Mucosa of descending colon (tissue), 3 donors: Measurements from ENCODE around the gene TNIP2. TPM values are rescaled to one million over a fixed set of nuclear protein-coding genes. Genes with fewer than 3 reads are reported as not detected.

ENCODE experiments used
- ATAC-seq: fragments of 200-7000 bp; cut with Tn5 transposase; one replicate; pipeline ENCODE4 v1.9.1; 2020; ENCODE audit warnings: mild to moderate bottlenecking, moderate library complexity
- DNase-seq, 3 donors: peaks; one replicate each; pipeline ENCODE4 v3.0.0-alpha.2; 2020
- H3K36me3 ChIP-seq: fragments of 200-600 bp; one replicate; pipeline ENCODE4 v1.8.0; 2021; ENCODE audit warnings: low read depth, mild to moderate bottlenecking
- H3K4me1 ChIP-seq: fragments of 200-600 bp; one replicate; pipeline ENCODE4 v1.8.0; 2021; ENCODE audit warnings: low read depth, mild to moderate bottlenecking
- H3K4me3 ChIP-seq: fragments of 200-600 bp; one replicate; pipeline ENCODE4 v1.8.0; 2021; ENCODE audit warnings: mild to moderate bottlenecking
- H3K9me3 ChIP-seq: fragments of 200-600 bp; one replicate; pipeline ENCODE4 v1.8.0; 2021; ENCODE audit warnings: mild to moderate bottlenecking
- CTCF ChIP-seq: fragments of 200-600 bp; IDR thresholded peaks from one replicate; pipeline ENCODE4 v1.8.0; 2022; ENCODE audit warnings: antibody characterized with exemption, mild to moderate bottlenecking
- intact Hi-C, 2 donors: fragments of 100-400 bp; cut with DNase I in 1 of 2; cut with micrococcal nuclease in 1 of 2; formaldehyde crosslinking; loops; one replicate each; pipeline versions ENCODE4 v1.11.0 to v1.11.1; 2022; cut with DNase I, micrococcal nuclease
- total RNA-seq, 3 donors: library from RNA; stranded (reverse); fragmentation: NEBNext Ultra II Directional in 2 of 3; extraction: Animal tissue kit (Norgen Biotek cat#: 25700) in 2 of 3; gene quantifications; one replicate each; pipeline versions ENCODE4 v1.2.1 to v1.2.4, GENCODE V29; 2021 to 2023
- donor health status: DM: no; HTN: no; CAD: no; lungs with moderate emphysema.
- donor health status: DM: no; HTN: no; CAD: no.
- donor health status: DM: no; HTN: yes; CAD: no.

TNIP2 gene
- total RNA-seq, 3 donors from 2014 or later: 50.3 to 51.5 (median 51.2) TPM

DNA sequence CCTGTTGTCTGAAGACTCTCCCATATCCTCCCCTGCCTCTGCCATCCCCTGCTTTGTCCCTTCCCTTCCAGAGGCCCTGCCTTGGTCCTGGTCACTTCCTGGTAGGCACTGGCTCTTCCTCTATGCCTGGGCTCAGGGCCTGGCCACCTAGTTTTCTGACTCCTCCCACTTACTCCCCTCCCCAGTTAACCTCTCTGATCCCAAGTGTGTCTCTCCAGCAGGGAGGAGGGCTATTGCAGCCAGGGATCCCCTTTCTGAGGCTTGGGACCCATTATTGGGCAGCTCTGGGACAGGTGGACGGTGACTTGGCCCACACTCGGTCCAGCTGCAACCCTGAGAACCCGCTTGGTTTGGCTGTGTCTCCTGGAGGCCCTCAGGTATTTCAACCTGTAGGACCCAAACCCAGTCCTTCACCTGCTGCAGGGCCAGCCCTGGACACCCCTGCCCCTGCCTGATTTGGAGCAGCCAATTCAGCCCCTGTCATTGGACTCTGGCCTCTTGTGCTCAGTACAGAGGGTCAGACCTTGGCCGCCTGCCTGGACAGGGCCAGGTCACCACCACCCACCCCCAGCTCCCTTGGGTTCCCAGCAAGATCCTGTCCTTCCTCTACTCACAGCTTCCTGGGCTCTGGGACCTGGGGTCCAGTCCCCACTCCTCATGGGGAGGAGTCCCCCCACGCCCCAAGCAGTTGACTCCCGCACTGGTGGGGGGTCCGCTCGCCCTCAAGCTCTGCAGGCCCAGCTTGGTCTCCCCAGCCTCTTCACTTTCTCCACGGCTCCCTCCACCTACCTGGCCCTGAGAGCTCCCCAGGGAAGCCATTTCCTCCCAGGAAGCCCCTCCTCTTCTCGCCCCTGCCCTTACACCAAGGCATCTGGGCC is 35.6 kb upstream of the TNIP2 start:
- Histone ChIP-seq H3K9me3 (no peaks in the 10 kb centered on the region), H3K36me3 (no peaks in the 10 kb centered on the region), H3K4me3 (no peak overlapping the region), H3K4me1 (peaks cover 45% of the 10 kb centered on the region)
- DNase-seq: peak; percentile 31 to 57 (median 49)
- intact Hi-C loops: no loop called here
- no peak for TF ChIP-seq CTCF
- peak; percentile 7 for ATAC-seq

DNA sequence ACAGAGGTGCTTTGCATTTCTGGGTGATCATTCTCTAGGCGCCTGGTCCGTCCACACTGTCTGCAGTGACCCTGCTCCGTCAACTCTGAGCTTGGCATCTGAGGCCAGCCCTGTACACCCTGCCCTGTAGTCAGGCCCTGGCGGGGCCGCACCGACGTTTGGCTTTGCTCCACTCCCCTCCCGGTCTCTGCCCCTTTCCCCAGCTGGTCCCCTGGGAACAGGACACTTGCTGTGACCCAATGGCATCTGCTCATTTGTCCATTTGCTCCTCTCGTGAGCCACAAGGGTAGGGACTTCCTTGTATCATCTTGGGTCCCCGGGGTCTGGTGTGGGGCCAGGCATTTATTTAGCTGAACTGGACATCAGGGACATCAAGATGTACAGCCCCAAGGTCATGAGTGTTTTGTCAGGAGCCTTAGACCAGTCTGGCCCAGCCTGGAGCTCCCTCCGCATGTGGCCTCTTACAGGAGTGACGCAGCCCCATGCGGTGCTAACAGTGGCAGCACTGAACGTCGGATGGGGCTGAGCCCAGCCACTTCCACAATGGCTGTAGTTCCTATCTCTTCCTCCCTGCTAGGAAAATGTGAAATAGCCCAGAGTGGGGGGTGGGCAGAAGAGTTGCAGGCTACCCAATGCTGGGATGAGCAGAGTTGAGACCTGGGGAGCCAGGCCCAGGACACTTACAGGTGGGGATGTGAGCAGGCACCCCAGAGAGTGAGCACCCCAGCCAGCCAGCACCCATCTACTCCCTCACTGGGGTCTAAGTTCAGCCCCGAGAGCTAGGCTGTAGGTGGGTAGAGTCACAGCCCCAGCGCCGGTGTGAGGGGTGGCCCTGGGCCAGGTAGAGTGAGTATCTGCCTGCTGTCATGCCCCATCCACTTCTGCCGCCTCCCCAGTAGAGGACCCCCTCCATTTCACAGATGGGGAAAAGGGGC is 34.7 kb upstream of the TNIP2 start:
- intact Hi-C loops: no loop called here
- TF ChIP-seq CTCF: no peak
- H3K9me3 ChIP-seq: no peaks in the 10 kb centered on the region
- no peak overlapping the region for H3K4me3 ChIP-seq
- DNase-seq (peak in 1 of 3 donors; percentile 23), ATAC-seq (no peak)
- peaks cover 41% of the 10 kb centered on the region for H3K4me1 ChIP-seq
- H3K36me3 ChIP-seq: no peaks in the 10 kb centered on the region

GRCh38 chr4:2789793-2790582 is 33.9 kb upstream of the TNIP2 start:
- no peak for TF ChIP-seq CTCF
- Histone ChIP-seq H3K4me3 (no peak overlapping the region), H3K4me1 (peaks cover 34% of the 10 kb centered on the region), H3K9me3 (no peaks in the 10 kb centered on the region), H3K36me3 (no peaks in the 10 kb centered on the region)
- no peak for ATAC-seq
- DNase-seq: peak in 1 of 3 donors; percentile 56
- intact Hi-C loops: loop anchor here in 1 of 2 donors (10.0 kb wide), 1 partner anchor 75 kb away; no protein-coding TSS in a partner anchor

DNA sequence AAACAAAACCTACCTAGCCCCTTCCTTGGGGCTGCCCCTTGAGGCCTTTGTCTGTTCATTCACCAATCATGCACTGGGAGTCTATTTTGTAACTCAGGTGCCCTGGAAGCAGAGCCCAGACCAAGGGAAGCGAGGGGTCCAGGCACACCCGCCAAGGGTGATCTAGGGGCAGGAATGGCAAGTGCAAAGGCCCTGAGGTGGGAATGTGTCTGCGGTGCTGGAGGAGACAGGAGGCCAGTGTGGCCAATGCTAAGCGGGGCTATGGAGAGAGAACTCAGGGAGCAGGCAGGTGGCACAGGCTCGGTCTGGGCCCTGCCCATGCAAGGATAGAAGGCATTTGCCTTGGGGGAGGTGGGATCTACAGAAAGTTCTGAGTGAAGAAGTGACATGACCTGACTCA is 33.2 kb upstream of the TNIP2 start:
- ATAC-seq: no peak
- DNase-seq: peak in 1 of 3 donors; percentile 33
- intact Hi-C loops: loop anchor here in 1 of 2 donors (10.0 kb wide), 1 partner anchor 75 kb away; no protein-coding TSS in a partner anchor
- no peak for TF ChIP-seq CTCF
- no peaks in the 10 kb centered on the region for H3K36me3 ChIP-seq
- peaks cover 28% of the 10 kb centered on the region for H3K4me1 ChIP-seq
- H3K9me3 ChIP-seq: no peaks in the 10 kb centered on the region
- H3K4me3 ChIP-seq: no peak overlapping the region
